A204.1 (cell line): ENCODE measurements around the gene ELMOD3.
"Not testable (repeated sequence)": the region's sequence is repeated elsewhere in the genome, so short reads cannot be mapped to it uniquely, and the experiment has no call there.

Experiments
- FAIRE-seq: peaks from 2 replicates; lab custom pipeline; 2012; peaks lifted over from hg19 to GRCh38; lab: Jason Lieb, UNC

Gene ELMOD3

GRCh38 chr2:85401464-85401805 lies 46.9 kb downstream of the ELMOD3 start:
- FAIRE-seq = no peak

GRCh38 chr2:85401844-85402243 lies 47.3 kb downstream of the ELMOD3 start:
- FAIRE-seq = no peak

GRCh38 chr2:85405201-85406059 lies 50.9 kb downstream of the ELMOD3 start:
- FAIRE-seq = peak; percentile 98

DNA sequence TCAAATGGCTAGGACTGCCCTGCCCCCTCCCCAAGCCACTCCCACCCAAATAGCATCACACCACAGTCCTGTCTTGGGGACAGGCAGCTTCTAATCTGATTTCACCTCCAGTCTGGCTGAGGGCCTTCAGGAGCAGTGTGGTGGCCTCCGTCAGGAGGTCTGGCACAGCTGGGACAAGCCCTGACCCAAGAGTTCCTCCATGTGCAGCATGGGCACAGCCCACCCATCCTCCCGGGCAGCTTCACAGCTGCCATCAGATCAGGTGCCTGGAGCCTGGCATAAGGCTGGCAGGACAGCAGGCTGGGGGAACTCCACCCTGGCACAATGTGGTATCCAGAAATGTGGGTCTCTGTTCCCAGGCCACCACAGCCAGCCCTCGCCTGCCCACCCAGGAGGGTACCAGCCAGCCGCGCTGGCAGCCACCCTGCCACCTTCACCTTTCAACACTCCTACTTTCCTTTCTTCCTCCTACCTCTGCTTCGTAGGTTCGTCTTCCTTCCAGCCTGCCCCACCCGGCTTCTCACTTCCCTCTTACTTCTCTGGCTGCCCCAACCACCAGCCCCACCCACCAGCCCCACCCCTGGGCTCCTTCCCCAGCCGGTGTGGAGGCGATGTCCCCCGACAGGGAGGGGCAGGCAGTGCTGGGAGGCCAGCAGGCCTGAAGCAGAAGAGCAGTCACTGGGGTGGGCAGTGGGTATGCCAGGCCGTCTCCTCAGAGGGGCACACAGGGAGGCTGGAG lies 55.4 kb downstream of the ELMOD3 start, which contains the start of gene CAPG:
Gene CAPG, minus strand, starts transcription at position 522 of the 739 bp plus-strand sequence. CDS start 8,221 bp downstream, outside the sequence.
- FAIRE-seq = no peak

- no peak for FAIRE-seq
Observed at GRCh38 chr2:85410584-85411404, 56.2 kb downstream of the ELMOD3 start.

DNA sequence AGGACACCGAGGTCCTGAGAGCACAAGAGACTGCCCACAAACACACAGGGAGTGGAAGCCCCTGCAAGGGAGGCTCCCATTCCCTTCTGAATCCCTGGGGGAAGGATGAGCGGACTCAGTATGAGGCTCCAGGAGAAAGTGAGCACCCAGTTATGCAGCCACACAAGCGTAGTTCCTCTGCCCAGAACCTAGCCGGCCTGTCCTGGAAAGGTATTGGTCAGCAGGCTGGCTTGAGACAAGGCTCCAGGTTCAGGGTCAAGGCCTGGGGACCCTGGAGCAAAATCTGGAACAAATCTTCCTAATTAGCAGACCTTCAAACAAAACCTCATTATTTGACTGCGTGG lies 56.8 kb downstream of the ELMOD3 start:
- no peak for FAIRE-seq

GRCh38 chr2:85413592-85414420 lies 59.2 kb downstream of the ELMOD3 start:
- no peak for FAIRE-seq

DNA sequence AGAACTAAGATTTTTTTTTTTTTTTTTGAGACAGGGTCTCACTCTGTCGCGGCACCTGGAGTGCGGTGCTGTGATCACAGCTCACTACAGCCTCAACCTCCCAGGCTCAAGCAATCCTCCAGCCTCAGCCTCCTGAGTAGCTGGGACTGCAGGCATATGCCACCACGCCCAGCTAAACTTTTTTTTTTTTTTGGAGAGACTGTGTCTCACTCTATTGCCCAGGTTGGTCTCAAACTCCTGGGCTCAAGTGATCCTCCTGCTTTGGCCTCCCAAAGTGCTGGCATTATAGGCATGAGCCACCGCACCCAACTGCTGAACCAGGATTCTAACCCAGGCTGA lies 59.8 kb downstream of the ELMOD3 start:
- not testable (repeated sequence) for FAIRE-seq

GRCh38 chr2:85414761-85415553 lies 60.4 kb downstream of the ELMOD3 start:
- no peak for FAIRE-seq

DNA sequence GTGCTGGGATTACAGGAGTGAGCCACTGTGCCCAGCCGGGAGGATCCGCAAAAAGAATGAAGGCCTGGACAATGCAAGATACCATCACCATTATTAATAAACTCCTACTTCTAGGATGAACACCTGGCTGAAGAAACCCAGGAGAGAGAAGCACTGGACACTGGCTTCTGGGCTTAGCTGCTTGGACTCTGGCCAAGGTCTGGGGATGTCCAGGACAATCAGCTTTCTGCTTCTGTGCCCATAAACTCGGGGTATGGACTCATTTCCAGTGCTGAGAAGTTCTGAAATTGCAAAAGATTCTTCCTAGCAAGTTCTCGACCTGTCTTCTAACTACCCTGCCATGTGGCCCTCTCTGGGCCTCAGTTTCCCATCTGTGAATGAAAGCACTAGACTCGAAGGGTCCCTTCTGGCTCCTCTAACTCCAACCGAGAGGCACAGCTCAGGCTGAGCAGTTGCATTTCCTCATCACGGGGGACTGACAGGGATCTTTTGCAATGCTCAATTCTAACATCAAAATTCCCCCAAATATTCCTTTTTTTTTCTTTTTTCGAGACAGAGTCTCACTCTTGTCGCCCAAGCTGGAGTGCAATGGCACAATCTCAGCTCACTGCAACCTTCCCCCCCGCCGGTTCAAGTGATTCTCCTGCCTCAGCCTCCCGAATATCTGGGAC lies 61.5 kb downstream of the ELMOD3 start:
- FAIRE-seq = no peak

DNA sequence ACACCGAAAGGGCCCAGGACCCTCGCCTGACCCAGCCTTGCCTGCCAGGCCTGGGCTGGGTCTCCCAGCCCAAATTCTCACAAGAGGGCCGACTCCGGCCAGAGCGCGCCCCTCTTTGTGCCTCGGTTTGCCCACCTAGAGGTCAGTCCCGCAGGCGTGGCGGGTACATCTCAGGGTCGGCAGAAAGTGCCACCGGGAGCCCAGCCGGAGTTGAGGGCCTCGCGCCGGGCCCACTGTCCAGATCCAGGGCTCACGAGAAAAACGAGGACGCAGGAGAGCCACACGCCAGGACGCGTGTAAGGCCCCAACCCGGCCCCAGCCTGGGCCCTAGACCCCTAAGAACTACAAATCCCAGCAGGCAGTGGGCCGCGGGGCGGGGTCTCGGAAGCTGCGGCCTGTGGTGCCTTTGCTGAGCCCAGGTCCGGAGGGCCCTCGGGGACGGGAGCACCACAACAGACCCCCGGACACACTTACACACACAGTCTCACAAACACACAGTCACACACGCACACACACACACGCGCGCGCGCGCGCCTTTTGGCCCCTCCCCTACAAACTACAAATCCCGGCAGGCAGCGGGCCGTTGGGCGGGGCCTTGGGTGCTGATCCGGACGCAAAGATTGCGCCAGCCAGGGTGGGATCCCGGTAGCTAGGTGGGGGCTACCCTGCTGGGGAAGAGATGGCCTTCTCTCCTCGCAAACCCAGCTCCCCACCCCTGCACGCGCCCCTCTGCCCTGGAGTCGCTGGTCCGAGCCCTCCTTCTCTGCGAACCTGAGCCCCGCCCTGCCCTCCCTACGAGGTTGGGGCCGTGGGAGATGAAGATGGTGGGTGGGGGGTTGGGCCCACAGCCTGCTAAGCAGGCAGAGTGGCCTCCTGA lies 63.8 kb downstream of the ELMOD3 start, which contains the start of gene SH2D6:
Gene SH2D6, plus strand, starts transcription at position 583 of the 877 bp plus-strand sequence. CDS start 10,752 bp downstream, outside the sequence.
- FAIRE-seq = no peak

DNA sequence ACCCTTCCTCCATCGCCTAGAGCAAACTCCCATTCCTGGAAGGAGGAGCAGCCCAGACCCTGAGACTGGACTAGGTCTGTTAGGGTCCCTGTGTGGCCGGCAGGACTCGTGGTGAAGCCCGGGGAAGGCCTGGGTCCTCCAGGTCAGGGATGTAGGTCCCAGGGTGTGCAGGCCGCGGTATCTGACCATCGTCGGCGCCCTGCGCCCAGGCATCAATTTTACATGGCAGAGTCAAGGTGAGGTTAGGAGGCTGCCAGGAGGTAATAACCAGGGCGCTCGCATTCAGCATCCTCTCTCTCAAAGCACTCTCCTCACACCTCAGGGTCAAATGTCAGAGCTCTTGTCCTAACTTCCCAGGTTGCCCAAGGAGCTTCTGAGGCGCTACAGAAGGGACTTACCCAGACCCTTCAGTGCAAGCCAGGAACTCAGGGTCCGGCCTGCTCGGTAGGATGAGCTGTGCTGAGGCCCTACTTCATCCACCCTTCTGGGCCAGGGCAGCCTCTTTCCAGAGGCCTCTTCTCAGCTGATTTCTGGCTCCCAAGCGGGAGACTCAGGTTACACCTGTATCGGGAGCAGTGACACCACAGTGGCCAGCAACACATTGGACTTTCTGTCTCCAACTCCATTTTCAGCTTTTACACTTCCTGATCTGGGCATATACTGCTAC lies 64.6 kb downstream of the ELMOD3 start:
- FAIRE-seq = no peak

- no peak for FAIRE-seq
Observed at GRCh38 chr2:85420536-85421259, 66.1 kb downstream of the ELMOD3 start.

DNA sequence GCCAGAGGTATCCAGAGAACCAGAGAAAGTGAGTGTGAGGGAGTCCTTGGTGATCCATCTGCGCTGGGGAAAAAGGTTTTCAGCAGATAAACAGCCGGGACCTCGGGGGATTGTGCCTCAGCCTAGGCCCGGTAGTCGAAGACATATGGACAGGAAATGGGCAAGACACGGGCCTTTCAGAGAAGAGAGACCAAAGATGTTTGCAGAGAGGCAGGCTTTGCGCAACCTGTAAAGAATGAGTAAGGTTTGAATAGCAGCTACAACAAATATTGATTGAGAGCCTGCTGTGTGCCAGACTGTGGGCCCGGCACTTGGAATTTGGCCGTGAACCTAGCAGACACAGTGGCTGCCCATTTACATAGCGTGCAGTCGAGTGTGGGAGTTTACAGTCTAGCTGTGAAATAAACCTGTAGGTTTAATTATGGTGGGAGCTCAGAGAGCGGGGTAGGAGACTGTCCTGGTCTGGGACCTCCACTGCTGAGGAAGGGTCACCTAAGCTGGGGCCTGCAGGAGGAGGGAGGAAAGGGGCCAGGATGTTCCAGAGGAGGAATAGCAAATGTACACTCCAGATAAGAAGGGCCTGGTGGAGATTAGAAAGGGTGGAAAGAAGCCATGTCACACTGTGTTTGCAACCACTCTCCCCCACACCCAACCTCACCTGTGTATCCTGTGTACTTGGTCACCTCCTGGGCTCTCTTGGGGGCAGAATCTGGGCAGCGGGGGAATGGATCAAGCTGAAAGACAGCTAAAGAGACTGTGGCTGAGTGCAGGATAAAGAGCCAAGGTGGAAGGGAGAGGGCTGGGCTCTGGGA lies 66.9 kb downstream of the ELMOD3 start:
- no peak for FAIRE-seq

- FAIRE-seq = no peak
Observed at GRCh38 chr2:85422072-85422457, 67.5 kb downstream of the ELMOD3 start.

GRCh38 chr2:85423525-85423924 lies 69.0 kb downstream of the ELMOD3 start:
- FAIRE-seq = no peak

DNA sequence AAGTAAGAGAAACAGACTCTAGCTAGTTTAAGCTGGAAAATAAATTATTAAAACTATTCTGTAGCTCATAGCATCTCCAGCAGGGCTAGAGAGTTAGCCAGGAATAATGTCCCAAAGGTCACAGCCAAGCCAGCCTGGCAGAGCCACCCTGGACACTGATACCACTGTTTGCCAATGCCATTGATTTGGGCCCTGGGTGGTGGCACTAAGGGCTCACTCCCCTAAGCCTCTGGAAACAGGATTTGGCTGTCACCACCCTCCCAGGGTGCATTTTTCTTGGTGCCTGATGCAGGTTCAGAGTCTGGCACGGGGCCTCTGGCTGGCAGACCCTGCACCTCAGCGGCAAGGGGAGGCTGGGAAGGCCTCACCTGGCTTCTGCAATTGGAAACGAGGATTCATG lies 71.0 kb downstream of the ELMOD3 start:
- no peak for FAIRE-seq
